Astrocyte of the cerebellum (primary cell): ENCODE data around the gene ERBB2.
"Not testable (repeated sequence)": the region's sequence is repeated elsewhere in the genome, so short reads cannot be mapped to it uniquely, and the experiment has no call there.

Source experiments
- DNase-seq: peaks from one replicate; pipeline ENCODE4 v3.0.0-alpha.2; 2011; ENCODE audit warnings: low read depth
- H3K4me3 ChIP-seq: 2 replicates; pipeline ENCODE4 v1.5.1; 2011; ENCODE audit warnings: mild to moderate bottlenecking, low read depth, low read length, moderate library complexity
- CTCF ChIP-seq: IDR thresholded peaks from 2 replicates; pipeline ENCODE4 v1.5.1; 2012; ENCODE audit warnings: low read length, low read depth, moderate library complexity, mild to moderate bottlenecking; ENCODE audit errors: missing control alignments
- in situ Hi-C: cut with HindIII; loops from 2 replicates; pipeline ENCODE4 v1.10.0; 2017; ENCODE audit warnings: low sequenced_read_pairs

ERBB2 gene

GRCh38 chr17:39697961-39698360, 1.9 kb upstream of the ERBB2 start:
- DNase-seq: no peak
- TF ChIP-seq CTCF: no peak
- in situ Hi-C loops: no loop called here
- no peak overlapping the region for H3K4me3 ChIP-seq

- in situ Hi-C loops, DNase-seq: not testable (repeated sequence)
- H3K4me3 ChIP-seq: peak overlapping the region; percentile 85
Observed at GRCh38 chr17:39699157-39699817, 577 bp upstream of the ERBB2 start.

- in situ Hi-C loops: no loop called here
- DNase-seq: no peak
- H3K4me3 ChIP-seq: peak overlapping the region; percentile 85
- no peak for TF ChIP-seq CTCF
Observed at GRCh38 chr17:39700148-39700987, 504 bp downstream of the ERBB2 start.

- TF ChIP-seq CTCF: no peak
- DNase-seq: no peak
- in situ Hi-C loops: no loop called here
- H3K4me3 ChIP-seq: peak overlapping the region; percentile 85
Observed at GRCh38 chr17:39701012-39701783, 1.3 kb downstream of the ERBB2 start.

GRCh38 chr17:39701784-39702422, 2.0 kb downstream of the ERBB2 start:
- in situ Hi-C loops: no loop called here
- TF ChIP-seq CTCF: no peak
- no peak for DNase-seq
- no peak overlapping the region for H3K4me3 ChIP-seq

GRCh38 chr17:39702901-39703893, 3.3 kb downstream of the ERBB2 start:
- no peak for DNase-seq
- in situ Hi-C loops: no loop called here
- no peak overlapping the region for H3K4me3 ChIP-seq
- no peak for TF ChIP-seq CTCF
